Measurements from ENCODE around the gene MORF4L1. TPM values are rescaled to one million over a fixed set of nuclear protein-coding genes. Genes with fewer than 3 reads are reported as not detected.
"Not testable (repeated sequence)": the region's sequence is repeated elsewhere in the genome, so short reads cannot be mapped to it uniquely, and the experiment has no call there.

Gene MORF4L1
- total RNA-seq, 1 experiment from 2014 or later, result 503 TPM

GRCh38 chr15:78875107-78875914, 2.6 kb downstream of the MORF4L1 start:
- CTCF ChIA-PET, result interaction anchor here (0.6 kb wide), 1 partner anchor 15 kb away, joined by 3 read pairs; no protein-coding TSS in a partner anchor
- Mint-ChIP-seq H3K4me1 (peaks cover 60% of the 10 kb centered on the region), H3K27ac (peak overlapping the region; percentile 100), H3K36me3 (peaks cover 14% of the 10 kb centered on the region), H3K4me3 (peak overlapping the region; percentile 100), H3K9me3 (no peaks in the 10 kb centered on the region), H3K27me3 (ENCODE audit: low read depth) (no peaks in the 10 kb centered on the region)
- ATAC-seq, result no peak
- TF ChIP-seq ZNF138 (CRISPR knock-in tag; conservative IDR thresholded peaks at IDR 0.05) (no peak), E2F1 (CRISPR knock-in tag; IDR thresholded peaks at IDR 0.05) (no peak), PRDM15 (CRISPR knock-in tag; IDR thresholded peaks at IDR 0.05) (no peak), OVOL2 (CRISPR knock-in tag; IDR thresholded peaks at IDR 0.05; ENCODE audit: borderline replicate concordance) (no peak), AFF4 (CRISPR knock-in tag; IDR thresholded peaks at IDR 0.05; ENCODE audit: borderline replicate concordance) (no peak), ZNF121 (CRISPR knock-in tag; IDR thresholded peaks at IDR 0.05) (no peak), ZNF425 (CRISPR knock-in tag; conservative IDR thresholded peaks at IDR 0.05) (no peak), MAX (CRISPR knock-in tag; IDR thresholded peaks at IDR 0.05) (no peak), ATF3 (CRISPR knock-in tag; conservative IDR thresholded peaks at IDR 0.05) (no peak), PREB (CRISPR knock-in tag; IDR thresholded peaks at IDR 0.05; ENCODE audit: borderline replicate concordance) (no peak), ZNF396 (CRISPR knock-in tag; IDR thresholded peaks at IDR 0.05; ENCODE audit: borderline replicate concordance) (no peak), ETV6 (CRISPR knock-in tag; IDR thresholded peaks at IDR 0.05) (no peak), ZNF281 (CRISPR knock-in tag; IDR thresholded peaks at IDR 0.05) (no peak), TCF7 (CRISPR knock-in tag; IDR thresholded peaks at IDR 0.05; ENCODE audit: low read depth) (no peak)
- POLR2A ChIA-PET, result no interaction called here
- DNase-seq (ENCODE audit: low spot score), result no peak

- CTCF ChIA-PET, result interaction anchor here (0.6 to 1.0 kb wide), 3 partner anchors 65 to 1402 kb away, joined by 3 to 4 read pairs (median 4); partner anchors contain the start of gene ADAMTS7
- H3K9me3 Mint-ChIP-seq; H3K27me3 Mint-ChIP-seq (ENCODE audit: low read depth); H3K27ac Mint-ChIP-seq; DNase-seq (ENCODE audit: low spot score); ATAC-seq: not testable (repeated sequence)
- POLR2A ChIA-PET, result interaction anchor here (0.7 to 0.9 kb wide), 3 partner anchors 66 to 779 kb away, joined by 3 to 8 read pairs (median 4); partner anchors contain the start of gene ADAMTS7
- Mint-ChIP-seq H3K36me3 (peaks cover 27% of the 10 kb centered on the region), H3K4me1 (peaks cover 49% of the 10 kb centered on the region), H3K4me3 (peak overlapping the region; percentile 100)
Observed at GRCh38 chr15:78876954-78877353, 4.3 kb downstream of the MORF4L1 start.
